Testis (tissue), 2 donors: ENCODE measurements around the gene TLCD3A.
"Not testable (repeated sequence)": the region's sequence is repeated elsewhere in the genome, so short reads cannot be mapped to it uniquely, and the experiment has no call there.

Experiments used
- POLR2A ChIP-seq: fragments of 450-650 bp; IDR thresholded peaks from one replicate; pipeline ENCODE4 v1.6.1; 2017; ENCODE audit warnings: antibody characterized with exemption, mild to moderate bottlenecking, moderate library complexity
- TF ChIP-seq, protein P1 (sequence below), 3 experiments: fragments of 450-650 bp in 2 of 3; fragments of 200-600 bp in 1 of 3; sonication (generic) in 1 of 3; IDR thresholded peaks; one replicate each; pipeline ENCODE4 v1.5.1; 2016 to 2019; ENCODE audit warnings: antibody characterized with exemption in 3 of 3, mild to moderate bottlenecking in 2 of 3, moderate library complexity in 1 of 3

DNA sequence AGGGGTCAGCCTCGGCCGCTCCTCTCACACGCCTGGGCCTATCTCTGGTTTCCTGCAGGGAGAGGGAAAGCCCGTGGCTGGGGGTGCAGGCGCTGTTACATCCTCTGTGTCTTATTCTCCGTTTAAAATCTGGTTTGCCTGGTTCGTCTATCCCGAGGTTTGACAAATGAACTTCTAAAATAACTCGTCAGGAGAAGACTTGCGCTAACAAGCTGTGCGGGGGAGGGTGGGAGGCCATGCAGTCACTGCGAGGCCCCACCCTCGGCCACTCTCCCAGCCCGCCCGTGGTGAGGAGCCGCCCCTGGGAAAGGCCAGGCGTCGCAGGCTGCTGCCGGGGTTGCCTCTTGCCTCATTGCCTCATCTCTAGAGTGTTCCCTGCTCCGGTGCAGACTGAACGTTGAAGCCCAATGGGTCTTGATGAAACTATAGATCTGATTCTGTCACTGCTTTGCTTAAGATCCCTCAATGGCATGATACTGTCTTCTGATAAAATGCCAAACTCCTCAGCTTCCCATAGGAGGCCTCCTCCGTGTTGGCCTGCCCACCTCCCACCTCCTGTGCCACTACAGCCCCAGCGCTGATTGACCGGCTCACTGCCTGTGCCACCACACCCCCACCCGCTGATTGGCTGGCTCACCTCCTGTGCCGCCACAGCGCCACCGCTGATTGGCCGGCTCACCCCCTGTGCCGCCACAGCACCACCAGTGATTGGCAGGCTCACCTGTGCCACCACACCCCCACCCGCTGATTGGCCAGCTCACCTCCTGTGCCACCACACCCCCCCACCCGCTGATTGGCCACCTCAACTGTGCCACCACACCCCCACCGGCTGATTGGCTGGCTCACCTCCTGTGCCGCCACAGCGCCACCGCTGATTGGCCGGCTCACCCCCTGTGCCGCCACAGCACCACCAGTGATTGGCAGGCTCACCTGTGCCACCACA lies 57.8 kb downstream of the TLCD3A start:
- TF ChIP-seq, protein P1, sequence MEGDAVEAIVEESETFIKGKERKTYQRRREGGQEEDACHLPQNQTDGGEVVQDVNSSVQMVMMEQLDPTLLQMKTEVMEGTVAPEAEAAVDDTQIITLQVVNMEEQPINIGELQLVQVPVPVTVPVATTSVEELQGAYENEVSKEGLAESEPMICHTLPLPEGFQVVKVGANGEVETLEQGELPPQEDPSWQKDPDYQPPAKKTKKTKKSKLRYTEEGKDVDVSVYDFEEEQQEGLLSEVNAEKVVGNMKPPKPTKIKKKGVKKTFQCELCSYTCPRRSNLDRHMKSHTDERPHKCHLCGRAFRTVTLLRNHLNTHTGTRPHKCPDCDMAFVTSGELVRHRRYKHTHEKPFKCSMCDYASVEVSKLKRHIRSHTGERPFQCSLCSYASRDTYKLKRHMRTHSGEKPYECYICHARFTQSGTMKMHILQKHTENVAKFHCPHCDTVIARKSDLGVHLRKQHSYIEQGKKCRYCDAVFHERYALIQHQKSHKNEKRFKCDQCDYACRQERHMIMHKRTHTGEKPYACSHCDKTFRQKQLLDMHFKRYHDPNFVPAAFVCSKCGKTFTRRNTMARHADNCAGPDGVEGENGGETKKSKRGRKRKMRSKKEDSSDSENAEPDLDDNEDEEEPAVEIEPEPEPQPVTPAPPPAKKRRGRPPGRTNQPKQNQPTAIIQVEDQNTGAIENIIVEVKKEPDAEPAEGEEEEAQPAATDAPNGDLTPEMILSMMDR (IDR thresholded peaks at IDR 0.05), result not testable (repeated sequence)
- not testable (repeated sequence) for TF ChIP-seq POLR2A
